GM21528 (cell line): ENCODE results near the gene CSMD2.
"Not testable (repeated sequence)": the region's sequence is repeated elsewhere in the genome, so short reads cannot be mapped to it uniquely, and the experiment has no call there.

Experiments
- ATAC-seq: cut with Tn5 transposase; IDR thresholded peaks from one replicate; pipeline ENCODE4 v1.9.1; 2021; ENCODE audit warnings: mild to moderate bottlenecking, moderate library complexity; ENCODE audit not compliant: unreplicated experiment, low FRiP score

CSMD2 gene

DNA sequence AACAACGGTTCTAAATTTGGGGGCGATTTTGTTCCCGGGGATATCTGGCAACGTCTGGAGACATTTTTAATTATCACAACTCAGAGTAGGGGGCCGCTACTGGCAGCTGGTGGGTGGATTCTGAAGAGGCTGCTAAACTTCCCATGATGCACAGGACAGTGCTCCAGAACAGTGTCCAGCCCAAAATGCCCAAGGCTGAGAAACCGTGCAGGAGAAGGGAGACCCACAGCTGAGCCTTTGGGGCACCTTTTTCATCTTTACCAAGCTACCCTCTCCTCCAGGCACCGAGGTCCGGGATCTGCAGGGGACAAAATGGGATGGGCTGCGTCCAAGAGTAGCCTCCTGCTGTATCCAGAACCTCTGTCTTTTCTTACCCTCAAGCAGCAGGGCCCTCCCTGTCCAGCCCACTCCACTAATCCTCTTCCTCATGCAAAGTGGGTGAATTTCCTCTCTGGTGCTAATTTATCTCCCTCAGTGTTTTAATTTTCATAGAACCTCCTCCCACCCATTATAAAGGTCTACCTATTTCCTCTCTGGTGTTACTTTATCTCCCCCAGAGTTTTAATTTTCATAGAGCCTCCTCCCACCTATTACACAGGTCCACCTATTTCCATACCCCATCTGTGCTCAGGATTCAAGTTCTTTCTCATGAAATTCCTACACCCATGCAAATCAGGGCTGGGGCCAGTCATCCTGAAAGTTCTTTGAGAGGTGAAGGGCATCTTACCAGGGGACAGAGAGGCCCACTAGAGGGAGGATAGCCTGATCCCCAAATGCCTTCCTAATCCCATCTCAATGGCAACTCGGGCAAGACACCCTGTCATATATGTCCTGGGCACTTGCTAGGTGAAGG lies 42.7 kb downstream of the CSMD2 start:
- no peak for ATAC-seq

DNA sequence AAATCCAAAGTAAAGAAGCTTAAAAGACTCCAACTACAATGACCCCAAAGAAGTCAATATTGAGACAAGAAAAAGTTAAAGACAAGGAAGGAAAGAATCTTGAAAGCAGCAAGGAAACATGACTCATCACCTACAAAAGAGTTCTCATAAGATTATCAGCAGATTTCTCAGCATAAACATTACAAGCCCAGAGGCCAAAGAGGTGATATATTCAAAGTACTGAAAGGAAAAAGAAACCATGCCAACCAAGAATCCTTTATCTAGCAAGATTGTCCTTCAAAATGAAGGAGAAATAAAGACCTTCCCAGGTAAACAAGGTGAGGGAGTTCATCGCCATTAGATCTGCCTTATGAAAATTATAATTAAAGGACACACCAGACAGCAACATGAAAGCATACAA lies 49.8 kb downstream of the CSMD2 start:
- ATAC-seq: no peak

DNA sequence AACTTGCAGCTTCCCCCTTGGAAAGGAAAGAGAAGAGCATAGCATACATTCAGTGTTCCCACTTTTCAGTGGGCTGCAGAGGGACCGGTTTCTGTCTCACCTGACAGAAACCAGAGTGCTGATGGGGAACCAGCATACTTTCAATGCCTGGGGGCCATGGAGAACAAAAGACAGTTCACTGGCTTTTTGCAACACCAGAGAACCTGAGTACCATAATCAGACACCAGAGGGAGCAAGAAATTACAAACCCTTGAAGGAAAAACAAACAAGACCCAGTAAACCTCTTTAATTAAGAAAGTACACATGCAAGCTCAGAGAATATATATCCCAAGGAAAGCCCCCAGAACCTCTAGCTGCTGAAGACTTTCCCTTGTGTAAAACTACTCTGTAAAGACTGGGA lies 51.1 kb downstream of the CSMD2 start:
- ATAC-seq: no peak

DNA sequence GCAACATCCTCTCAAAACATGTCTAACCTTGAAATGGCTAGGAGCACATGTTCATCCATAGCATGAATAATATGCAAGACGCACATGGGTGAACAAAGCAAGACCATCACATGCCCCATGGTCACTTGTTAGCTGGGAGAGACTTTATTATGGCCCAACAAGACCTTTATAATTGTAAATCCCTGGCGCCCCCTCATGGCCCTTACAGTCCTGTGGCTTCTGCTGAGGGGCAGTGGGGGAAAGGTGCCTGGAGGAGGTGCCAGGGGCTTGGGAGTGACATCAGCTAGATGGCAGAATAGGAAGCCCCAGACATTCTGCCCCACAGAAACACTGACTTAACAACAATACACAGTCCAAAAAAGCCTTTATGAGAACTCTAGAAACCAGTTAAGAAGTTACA lies 51.7 kb downstream of the CSMD2 start:
- no peak for ATAC-seq

DNA sequence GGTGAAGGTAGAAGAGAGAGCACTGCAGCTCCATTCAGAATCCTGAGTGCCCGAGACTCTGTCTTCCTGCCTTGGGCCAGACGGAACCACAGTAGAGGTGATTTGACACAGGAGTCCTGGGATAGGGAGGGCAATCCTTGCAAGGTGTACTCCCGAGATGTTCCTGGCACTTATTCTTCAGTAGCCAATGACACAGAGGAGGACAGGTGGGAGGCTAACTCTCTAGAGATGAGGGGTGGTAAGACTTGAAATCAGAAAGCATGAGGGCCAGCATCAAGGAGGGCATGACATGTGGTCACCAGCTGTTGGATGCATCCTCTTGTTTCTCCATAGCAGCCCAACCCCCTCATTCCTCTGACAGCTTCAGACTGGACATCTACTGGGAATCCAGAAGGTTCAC lies 56.3 kb downstream of the CSMD2 start:
- no peak for ATAC-seq

DNA sequence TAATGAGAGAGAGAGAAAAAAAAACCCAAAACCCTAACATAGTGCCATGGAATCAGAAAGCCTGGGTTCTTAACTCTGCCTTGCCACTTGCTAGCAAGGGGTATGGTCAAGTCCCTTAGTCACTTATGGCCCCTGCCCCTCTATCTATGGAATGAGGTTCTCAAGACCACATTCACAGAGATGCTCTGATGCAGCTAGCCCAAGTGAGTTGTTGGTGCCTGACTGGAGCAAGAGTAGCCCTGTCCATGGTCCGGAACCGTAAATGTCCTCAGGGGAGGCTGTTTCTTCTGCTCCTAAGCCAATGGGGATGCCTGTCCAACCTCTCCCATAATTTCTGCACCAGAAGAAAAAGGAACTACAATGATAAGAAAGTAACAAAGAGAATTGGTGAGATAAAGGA lies 56.8 kb downstream of the CSMD2 start:
- no peak for ATAC-seq

DNA sequence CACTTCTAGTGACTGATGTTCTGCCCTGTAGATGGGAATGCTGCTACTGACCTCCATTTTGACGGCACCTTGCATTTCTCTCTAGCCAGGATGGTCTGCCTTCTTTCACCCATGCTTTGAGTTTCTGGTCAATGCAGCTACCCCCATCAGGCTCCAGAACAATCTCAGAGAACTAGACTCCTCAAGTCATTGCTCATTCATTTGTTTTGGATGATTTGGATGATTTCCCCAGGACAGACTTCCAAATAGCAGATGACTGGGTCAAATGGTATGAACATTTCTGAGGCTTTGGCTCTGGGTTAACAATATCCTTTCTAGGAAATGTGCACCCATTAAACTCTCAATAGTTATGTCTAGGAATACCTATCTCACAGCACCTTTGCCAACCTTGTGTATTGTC lies 63.9 kb downstream of the CSMD2 start:
- ATAC-seq: no peak

DNA sequence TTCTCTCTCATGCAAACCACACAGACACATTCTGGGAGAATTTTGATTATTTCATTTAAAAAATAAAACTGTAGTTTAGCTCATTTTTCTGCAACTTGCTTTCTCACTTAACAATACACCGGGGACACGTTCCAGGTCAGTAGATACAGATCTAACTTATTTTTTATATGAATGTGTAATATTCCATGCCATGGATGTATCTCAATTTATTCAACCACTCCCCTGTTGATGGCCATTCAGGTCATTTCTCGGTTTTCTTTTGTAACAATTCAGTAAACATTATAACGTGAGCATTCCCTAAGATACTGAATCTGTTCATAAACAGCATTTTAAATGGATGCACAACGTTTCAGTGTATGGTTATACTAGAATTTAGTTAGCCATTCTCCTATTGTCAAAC lies 64.7 kb downstream of the CSMD2 start:
- ATAC-seq: no peak

DNA sequence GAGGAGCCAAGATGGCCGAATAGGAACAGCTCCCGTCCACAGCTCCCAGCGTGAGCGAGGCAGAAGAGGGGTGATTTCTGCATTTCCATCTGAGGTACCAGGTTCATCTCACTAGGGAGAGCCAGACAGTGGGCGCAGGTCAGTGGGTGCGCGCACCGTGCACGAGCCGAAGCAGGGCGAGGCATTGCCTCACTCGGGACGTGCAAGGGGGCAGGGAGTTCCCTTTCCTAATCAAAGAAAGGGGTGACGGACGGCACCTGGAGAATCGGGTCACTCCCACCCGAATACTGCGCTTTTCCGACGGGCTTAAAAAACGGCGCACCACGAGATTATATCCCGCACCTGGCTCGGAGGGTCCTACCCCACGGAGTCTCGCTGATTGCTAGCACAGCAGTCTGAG lies 72.6 kb downstream of the CSMD2 start:
- ATAC-seq: not testable (repeated sequence)

DNA sequence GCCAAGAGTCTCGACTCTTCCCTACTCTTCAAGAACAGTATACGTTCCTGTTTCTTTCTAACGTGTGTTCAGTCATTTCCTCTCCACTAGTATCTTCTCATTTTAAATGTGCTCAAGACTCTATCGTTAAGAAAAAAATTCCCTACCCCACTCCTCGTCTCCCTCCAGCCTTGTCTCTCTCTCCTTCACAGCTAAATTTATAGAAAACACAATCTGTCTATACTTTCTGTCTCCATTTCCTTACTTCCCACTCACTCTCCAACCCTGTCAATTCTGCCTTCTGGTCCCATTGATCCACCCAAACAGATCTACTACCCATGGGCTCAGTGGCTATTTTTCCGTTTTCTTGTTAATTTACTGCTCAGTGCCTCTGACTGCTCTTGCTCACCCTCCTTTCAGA lies 75.3 kb downstream of the CSMD2 start:
- ATAC-seq: no peak

DNA sequence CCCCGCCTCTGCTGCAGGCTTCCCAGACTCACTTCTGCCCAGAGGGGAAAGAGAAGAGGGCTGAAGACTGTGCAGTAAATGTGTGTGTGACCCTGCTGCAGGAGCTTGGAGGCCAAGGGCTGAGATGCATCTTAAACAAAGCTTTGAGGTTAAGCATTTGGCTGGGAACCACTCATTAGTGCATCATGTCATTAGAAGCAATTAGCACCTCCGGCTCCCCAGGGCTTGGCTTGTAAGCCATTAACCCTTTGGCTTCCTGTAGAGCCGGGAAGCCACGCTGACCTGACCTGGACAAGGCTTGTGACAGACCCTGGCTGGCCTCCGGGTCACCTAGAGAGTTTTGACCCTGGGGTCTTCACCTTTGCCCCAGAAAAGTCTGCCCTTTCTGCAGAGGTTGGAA lies 77.0 kb downstream of the CSMD2 start:
- no peak for ATAC-seq

DNA sequence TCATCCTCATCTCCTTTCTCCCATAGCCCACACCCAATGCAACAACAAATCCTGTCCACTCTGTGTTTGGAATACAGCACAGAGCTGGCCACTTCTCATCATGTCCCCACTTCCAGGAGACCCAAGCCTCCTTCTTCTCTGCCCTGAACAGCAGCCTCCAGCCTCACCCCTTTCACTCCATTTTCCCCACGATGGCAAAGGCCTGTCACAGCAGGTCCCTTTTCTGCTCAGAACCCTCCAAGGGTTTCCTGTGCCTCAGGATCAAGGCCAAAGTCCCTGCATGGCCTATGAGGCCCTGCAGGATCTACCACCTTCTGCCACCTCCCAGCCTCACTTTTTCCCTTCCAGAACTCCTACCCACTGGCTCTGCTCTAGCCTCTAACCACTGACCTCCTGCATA lies 78.5 kb downstream of the CSMD2 start:
- ATAC-seq: no peak

DNA sequence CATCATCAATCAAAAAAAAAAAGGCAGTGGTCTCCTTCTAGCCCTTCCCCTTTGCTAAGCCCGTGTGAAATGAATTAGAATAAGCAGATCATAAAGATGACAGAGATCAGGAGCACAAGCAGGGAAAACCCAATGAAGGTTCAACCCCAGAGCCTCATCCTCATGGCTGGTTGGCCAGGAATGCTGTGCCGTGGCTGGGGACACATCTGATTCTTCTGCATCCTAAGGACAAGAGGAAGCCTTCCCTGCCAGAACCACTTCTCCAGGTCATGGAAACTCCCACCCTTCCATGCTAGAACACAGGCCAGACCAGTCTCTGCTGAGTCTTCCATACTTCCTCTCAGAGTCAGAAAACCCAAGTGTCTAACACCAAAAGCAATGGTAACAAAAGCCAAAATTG lies 81.1 kb downstream of the CSMD2 start:
- ATAC-seq: no peak

DNA sequence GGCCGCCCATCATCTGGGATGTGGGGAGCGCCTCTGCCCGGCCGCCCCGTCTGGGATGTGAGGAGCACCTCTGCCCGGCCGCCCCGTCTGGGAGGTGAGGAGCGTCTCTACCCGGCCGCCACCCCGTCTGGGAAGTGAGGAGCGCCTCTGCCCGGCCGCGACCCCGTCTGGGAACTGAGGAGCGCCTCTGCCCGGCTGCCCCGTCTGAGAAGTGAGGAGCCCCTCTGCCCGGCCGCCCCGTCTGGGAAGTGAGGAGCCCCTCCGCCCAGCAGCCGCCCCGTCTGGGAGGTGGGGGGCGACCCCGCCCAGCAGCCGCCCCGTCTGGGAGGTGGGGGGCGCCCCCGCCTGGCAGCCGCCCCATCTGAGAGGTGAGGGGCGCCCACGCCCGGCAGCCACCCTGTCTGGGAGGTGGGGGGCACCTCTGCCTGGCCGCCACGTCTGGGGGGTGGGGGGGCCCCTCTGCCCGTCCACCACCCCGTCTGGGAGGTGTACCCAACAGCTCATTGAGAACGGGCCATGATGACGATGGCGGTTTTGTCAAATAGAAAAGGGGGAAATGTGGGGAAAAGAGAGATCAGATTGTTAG lies 82.9 kb downstream of the CSMD2 start:
- ATAC-seq: not testable (repeated sequence)

DNA sequence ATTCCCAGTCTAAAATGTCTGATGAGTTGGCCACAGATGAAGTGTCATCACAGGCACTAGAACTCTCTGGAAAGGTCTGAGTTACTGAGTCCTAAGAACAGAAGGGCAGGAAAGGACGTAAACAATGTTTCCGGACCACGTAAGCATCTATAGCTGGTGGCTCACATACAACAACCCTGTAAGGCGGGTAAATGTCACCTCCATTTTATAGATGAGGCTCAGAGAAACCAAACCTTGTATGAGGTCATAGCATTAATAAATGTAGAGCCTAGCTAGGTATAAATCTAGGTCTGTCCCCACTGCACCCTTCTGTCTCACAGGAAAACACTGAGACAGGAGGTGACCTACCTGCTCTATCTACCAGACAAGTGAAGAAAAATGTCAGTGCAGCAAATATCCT lies 86.6 kb downstream of the CSMD2 start:
- no peak for ATAC-seq

DNA sequence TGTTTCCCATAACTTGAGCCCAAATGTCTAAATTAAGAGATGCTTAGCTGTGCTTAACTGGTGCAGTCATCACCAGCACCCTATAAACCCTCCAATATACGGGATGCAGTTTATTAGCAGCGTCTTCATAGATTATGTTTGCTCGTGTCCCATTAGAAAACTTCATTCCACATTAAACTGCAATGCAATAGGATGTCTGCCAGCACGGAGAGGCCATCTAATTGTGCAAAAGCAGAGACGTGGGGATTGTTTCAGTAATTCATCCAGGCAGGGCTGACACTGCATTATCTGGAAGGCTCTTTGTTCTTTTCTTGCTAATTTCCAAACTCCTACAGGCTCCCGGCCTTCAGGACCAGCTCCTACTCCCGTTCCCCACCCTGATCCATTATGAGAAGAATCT lies 89.5 kb downstream of the CSMD2 start:
- ATAC-seq: no peak

DNA sequence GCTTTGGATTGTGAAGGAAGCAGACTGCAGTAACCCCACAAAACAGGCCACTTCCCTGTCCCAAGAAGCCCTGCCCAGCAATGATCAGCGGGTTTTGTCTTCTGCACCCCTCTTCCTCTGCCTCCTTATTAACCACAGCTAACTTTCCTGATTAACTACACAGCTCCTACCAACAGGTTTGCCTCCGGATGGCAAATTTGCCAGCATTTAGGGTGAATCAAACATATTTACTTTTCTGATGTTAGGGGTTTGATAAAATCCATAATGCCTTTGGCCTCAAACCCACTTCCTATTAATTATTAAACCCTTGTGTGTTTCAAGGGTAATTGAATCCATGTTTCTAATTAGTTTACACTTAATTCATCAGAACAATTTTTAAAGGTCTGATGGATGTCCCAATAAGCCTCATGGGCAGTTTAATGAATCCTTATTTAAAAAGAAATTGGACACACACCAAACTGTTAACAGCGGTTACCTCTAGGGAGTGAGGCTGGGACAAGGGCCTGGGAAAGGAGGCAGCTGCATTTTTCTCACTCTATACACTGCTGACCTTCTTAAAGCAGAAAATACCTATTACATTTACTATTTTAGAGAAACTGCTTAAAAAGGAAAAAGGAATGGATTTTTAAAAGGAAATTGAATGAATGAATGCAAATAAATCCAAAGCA lies 91.9 kb downstream of the CSMD2 start:
- ATAC-seq: no peak

DNA sequence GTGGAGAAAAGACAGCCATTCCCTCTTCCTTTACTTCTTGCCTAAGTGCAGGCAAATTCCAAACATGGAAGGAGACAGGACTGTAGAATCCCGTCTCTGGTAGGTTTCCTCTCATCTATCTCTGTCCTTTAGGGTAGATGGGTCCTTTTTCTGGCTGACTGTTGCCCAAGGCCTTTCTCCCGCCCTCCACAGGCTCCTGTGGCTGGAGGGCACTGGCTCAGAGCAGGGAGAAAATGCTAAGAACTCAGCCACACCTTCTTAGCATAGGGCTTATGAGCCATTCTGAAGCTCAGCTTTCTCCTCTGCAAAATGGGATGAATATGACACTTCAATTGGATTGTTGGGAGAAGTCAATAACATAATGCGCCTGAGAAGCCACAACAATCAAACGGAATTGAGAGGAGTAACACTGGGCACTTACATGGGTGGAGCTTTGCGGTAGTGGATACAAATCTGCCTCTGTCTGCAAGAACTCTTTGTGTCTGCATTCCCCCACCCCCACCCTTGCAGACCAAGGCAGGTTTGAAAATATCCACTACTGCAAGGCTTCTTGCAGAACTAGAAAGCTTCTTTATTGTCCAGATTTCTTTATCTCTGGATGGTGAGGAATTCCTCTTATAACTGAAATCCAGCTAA lies 94.7 kb downstream of the CSMD2 start:
- ATAC-seq: no peak

DNA sequence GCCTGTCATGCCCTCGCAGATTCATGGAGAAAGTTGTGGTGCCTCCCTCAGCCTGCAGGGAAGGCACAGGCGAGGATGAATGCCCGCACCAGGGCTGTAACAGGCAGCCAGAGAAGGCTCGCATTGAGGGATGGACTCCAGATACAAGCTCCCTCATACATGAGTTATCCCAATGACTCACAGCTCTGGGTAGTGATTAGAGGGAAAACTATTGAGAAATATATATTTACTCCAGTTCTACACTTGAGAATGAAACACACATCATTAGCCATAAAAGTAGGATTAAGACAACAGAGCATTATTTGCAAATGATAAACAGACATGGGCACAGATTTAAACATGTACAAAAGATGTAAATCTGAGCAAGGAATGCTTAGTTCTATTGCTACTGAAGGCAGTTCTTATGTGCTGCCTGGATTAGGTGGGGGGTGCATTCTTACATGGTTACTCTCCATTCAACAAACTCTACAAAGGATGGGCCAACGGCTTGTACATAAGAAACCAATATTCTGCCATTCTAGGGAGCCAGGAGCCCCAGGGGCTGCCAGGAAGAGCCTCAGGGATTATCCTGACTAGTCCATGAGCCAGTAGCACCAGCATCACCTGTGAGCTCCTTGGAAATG lies 97.9 kb downstream of the CSMD2 start:
- no peak for ATAC-seq

DNA sequence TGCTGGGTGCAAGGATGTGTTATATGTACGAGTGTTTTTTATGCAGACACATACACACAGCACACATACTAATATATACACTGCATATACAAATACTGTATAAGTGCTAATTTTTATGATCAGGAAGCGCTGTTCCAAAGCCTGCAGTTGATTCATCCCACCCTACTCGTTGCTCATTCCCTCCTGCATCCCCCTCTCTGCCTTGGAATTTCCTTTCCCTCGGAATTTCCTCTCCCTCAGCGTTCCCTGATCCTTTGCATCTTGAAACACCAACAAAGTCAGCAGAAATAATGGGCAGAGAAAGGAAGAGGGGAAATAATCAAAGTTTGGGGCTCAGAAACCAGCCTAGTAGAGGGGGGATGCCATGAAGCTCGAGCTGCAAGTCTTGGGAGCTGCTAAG lies 98.9 kb downstream of the CSMD2 start:
- ATAC-seq: no peak

DNA sequence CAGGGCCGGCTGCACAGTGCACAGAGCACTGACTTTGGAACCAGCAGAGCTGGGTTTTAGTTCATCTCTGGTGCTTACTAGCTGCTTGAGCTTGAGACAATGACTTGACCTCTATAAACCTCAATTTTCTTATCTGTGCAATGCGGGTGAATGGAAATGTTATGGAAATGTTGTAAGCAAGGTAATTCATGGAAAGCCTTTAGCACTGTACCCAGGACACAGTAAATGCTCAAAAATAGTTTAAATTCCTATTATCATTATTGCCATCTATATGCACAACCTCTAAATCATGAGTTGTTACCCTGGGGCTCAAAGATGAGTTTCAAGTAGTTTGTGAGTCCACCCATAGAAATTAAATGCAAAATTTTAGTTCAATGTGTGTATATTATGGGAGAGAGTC lies 99.5 kb downstream of the CSMD2 start:
- ATAC-seq: no peak
